ENCODE data around the gene RBM44.

GRCh38 chr2:237830522-237830921 lies 31.9 kb downstream of the RBM44 start:
- TF ChIP-seq CTCF (IDR thresholded peaks at IDR 0.05): no peak
- no peak for TF ChIP-seq POLR2A (IDR thresholded peaks at IDR 0.05)
